Central memory CD4-positive, alpha-beta T cell (primary cell): ENCODE measurements around the gene GRAPL.
"Not testable (repeated sequence)": the region's sequence is repeated elsewhere in the genome, so short reads cannot be mapped to it uniquely, and the experiment has no call there.

Experiments
- DNase-seq: peaks from one replicate; pipeline ENCODE4 v3.0.0; 2022

GRAPL gene

DNA sequence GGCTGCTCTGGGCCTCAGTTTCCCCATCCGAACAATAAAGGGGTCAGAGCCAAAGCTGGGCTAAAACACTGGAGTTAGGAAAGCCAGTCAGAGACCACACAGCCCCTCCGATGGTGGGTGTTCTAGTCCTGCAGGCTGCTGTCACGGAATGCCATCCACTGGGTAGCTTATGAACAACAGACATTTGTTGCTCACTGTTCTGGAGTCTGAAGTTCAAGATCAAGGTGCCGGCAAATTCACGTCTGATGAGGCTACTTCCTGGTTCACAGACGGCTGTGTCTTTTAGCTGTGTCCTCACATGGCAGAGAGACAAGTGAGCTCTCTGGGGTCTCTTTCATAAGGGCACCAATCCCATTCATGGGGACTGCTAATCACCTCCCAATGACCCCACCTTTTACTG is 9.2 kb downstream of the GRAPL start:
- DNase-seq = not testable (repeated sequence)

DNA sequence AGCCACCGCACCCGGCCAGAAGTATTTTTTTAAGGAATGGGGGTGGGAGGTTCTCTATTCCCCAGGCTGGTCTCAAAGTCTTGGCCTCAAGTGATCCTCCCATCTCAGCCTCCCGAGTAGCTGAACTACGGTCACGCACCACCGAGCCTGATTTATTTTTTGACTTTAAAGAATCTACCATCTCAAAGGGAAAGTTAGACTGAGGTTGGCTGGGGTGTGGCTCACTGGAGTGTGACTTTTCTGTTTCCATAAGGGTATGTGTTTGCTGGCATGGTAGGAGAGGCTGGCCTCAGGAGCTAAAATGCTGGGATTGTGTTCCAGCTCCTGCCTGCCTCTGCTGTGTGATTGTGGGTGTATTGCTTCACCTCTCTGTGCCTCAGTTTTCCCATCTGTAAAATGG is 10.6 kb downstream of the GRAPL start:
- not testable (repeated sequence) for DNase-seq

DNA sequence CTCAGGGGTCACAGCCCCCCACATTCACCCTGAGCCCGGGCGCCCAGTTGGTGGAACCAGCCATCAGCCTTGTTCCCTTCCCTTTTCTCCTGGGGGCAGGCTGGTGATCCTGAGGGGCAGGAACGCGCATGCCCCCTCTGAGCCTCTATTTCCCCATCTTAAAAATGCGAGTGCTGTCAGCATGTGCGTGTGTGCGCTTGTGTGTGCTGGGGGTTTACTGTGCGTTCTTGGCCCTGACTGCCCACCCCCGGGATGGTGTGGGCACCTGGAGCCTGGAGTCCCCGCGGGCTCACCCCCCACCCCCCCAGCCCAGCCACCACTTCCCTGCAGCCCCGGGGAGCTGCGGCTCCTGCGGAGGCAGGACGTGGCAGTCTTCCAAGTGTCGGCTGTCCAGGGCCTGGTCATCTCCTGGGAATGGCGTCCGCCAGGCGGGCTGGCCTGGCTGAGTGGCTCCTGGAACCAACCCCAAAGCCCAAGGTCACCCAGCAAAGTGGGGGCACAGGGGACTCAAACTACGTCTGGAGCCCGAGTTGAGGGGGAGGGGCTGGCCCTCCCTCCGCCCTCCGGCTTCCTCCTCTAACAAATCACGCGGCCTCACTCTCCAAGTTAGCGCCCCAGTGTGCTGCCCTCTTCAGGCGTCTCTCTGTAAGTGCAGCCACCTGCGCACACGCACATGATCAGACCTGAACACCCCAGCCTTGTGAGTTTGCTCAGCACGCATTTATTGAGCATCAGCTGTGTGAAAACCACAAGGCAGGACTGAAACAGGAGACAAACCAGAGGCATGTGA is 14.2 kb downstream of the GRAPL start:
- not testable (repeated sequence) for DNase-seq

DNA sequence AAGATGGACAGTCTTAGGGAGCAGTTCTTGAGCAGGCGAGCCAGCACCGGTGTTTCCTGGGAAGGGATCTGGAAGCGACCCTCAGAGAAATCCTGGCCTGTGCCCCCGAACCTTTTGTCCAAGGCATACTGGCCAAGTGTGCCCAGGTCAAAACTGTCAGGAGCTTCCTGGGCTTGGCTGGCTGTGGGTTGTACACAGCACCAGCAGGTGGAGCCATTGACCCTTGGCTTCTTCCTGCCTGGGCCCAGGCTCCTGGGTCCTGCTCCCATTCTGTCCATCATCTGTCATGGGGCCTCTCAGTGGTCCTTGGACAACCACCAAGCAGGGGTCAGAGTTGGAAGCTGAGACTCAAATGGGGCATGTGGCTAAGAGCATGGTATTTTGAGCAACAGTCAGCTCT is 15.0 kb downstream of the GRAPL start:
- DNase-seq = not testable (repeated sequence)

DNA sequence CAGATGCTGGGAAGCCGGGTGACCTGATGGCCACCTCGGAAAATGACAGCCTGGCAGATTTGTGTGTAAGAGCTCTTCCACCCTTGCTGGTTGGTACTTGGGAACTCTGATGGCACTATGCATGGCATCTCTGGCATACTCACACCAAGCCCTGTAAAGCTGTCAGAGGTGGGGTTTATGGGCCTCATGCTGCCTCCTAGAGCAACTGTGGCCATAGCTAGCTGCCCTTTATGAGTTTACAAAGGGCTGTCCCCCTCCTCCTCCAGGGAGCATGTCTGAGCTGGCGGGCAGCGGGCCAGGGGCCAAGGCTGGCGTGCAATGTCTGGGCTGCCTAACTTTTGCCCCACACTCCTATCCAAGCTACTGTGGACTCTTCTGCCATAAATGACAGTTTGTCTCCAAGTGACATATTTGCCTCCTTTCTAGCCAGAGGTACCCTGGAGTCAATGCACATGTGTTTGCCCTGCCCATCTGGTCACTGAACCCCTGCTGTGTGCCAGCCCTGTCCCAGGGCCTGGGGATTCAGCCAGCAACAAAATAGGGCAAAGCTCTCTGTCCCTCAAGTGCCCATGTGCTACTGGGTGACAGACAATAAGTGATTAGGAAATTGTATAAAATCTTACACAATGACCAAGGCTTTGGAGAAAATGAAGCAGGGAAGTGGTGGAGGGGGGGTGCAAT is 15.8 kb downstream of the GRAPL start:
- not testable (repeated sequence) for DNase-seq

DNA sequence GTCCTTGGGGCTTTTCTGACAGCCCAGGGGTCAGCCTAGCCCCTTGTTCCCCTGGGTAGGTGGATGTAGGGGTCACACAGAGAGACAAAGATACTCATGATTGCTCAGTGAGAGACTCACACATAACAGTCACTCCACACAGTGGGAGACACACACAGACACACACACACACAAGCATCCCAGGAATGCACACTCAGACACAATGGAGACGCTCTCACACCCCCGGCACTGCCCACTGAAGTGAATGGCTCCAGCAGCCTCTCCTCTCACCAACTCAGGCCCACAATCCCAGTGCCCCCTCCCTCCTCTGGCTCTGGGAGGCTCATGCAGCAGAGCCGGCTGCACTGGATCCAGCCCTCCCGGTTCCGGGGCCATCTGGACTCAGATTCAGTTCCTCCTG is 17.0 kb downstream of the GRAPL start:
- DNase-seq = not testable (repeated sequence)

DNA sequence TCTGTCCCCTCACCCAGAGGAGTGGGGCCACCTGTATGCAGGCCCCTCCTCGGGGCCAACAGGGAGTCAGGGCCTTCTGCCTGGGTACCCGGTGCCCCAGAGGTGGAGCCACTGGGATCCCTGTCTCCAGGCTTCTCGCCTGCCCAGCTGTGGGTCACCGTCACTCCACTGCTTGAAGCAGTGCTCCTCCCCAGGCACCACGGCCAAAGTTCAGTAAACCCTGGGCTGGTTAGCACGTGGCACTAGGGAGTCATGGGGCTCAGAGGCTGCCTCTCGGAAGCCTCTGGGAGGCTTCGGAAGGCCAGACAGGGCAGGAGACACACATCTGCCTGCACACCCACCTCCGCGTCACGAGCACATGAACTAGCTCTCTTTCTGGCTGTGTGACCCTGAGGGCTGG is 18.1 kb downstream of the GRAPL start:
- DNase-seq = not testable (repeated sequence)

DNA sequence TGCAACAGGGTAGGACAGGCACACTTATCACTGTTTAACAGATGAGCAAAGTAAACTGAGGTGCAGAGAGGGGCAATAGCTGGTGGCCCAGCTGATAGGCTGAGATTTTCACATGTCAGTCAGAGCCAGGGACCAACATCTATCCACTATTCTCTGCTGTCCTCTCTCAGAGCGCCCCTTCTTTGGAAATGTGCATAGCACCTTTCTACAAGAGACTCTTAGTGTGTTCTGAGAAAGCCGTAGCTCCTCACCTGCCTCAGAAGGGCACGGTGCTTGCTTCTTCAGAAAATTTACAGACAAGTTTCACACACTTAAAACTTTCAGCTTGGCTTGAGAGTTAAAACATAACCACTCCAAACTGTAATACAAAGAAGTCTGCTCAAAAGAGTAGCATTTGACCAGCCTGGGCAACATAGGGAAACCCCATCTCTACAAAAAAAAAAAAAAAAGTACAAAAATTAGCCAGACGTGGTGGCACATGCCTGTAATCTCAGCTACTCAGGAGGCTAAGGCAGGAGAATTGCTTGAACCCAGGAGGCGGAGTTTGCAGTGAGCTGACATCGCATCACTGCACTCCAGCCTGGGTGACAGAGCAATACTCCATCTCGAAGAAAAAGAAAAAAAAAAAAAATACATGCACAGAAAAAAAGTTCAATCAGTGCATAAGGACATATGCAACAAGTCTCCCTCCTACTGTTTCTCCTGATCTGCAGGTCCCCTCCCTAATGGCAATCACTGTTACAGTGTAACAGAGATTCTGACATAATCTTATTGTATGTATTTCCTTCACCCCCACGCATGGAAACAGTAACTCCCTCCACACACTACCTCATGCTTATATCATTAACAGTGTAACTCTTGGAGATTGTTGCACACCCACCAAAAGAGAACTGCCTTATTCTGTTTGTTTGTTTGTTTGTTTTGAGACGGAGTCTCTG is 23.6 kb downstream of the GRAPL start:
- not testable (repeated sequence) for DNase-seq

DNA sequence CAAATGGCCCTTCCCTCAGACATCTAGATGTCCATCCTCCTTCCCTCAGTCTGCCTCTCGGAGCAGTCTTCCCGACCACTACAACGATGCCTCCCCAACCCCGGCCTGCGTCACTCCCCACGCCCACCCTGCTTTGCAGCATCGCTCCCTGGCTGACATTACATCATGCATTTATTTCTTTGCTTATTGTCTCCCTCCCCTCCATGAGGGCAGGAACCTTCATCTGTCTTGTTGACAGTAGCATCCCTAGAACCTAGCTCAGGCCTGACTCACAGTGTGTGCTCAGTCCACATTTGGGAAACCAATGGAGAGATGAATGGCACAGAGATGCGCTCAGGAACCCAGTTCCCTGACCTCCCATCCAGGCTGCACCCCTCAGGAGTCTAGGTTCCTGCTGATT is 30.2 kb downstream of the GRAPL start:
- not testable (repeated sequence) for DNase-seq

DNA sequence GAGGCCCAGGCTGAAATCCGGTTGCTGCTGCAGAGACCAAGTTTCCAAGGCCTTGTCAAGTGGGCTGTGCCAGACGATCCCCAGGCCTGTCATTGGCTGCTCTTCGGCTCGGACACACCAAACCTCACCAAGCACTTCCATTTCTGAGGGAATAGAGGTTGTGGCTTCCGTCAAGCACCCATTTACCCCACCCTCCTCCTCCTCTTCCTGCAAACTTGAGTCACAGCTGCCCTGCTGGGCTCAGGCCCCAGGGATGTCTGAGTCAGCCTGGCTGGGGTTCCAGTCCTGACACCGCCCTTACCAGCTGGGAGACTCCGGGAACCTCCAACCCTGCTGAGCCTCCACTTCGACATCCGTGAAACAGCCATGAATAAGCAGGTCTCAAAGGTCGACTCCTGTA is 31.1 kb downstream of the GRAPL start:
- DNase-seq = not testable (repeated sequence)

DNA sequence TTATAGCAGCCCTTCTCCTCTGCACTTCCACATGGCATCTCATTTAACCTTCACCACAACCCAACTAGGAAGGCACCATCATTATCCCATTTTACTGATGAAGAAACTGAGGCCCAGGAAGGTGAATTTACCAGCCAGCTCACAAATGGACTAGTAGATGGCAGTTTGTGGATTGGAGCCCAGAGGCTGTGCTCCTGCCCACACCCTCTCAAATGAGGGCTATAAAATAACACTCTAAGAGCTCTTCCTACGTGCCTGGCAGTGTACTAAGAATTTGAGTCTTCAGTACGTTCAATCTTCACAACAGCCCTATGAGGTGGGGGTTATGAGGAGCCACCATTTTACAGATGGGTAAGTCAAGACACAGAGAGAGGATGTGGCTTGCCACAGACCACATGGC is 31.5 kb downstream of the GRAPL start:
- DNase-seq = not testable (repeated sequence)

DNA sequence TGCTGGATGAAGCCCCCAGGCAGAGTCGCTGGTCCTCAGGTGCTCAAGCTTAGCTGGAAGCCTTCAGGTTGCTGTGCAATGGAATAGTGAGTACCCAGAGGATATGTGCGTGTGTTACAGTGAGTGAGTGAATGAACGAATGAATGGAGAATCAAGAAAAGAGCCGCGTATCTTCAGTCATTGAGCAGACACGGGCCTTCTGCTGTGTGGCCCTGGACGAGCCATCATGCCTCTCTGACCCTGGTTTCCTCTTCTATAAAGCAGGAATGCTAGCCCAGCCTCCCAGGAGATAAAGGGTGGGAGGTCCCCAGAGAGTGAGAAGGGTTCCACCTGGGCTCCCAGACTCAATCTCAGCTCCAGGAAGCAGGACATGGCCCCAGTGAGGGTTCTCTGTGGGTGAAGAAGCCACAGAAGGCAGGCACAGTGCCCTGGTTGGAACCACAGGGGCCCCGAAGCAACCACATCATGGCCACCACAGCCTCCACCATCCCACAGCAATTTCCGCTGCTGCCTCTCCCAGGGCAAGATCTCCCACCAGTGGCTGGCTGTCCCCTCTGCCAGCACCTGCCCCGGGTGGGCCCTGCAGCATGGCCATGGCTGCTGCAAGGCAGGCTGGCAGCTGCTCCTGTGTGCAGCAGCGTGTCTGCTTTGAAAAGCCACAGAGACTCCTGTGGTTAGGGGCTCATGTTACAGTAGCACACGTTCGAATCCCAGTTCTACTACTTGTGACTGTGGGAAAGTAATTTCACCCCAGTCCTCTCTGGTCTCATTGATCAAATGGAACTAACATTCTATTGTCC is 34.1 kb downstream of the GRAPL start:
- DNase-seq = not testable (repeated sequence)

DNA sequence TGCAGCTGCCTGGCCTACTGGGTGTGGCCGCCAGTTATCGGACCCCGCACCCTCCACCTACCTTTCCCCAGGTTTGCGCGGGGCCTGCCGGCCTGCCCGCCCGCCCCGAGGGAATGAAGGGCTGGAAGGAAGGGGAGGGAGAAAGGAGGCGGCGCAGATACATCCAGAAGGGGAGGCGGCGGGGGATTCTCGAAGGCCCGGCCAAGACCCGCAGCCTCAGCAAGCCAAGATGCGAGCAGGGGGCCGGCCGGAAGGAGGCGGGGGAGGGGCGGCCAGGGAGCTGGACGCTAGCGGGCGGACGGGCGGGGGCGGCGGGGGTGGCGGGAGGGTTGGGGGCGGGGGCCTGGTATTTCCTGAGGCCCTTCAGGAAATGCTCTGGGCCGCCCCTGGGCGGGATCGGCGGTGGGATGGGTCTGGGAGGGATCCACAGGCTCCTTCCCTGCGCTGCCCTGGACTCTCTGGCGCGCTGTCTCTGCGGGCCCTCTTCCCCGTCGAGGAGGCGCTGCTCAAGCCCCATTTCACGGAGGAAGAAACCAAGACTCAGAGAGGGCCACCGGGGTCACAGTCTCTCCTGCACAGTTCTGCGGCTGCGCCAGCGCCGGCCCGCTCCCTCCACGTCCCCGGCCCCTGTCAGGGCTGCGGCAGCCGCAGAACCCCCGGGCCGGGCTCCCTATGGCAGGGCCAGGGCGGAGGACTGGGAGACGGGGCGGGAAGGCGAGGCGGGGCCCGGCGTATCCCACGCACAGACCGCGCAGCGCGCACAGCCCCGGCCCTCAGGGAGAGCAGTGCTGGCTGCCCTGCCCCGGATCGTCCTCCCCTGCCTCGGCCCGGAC is 35.2 kb downstream of the GRAPL start:
- not testable (repeated sequence) for DNase-seq

DNA sequence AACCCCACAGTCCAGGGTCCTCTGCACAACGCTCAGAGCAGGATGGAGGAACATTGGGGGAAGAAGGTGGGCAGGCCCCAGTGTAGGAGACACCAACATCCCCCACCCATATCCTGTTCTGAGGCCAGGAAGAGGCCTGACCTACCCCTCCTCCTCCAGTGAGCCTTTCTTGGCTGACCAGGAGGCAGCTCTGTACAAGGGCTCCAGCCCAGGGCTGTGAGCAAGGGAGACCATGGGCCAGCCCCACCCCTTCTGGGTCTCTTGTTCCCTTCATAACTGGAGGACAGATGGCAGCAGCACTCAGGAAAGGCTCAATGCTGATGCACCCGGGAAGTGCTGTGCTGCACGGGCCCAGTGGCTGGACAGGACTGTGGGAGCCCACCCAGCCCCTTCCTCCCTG is 47.0 kb downstream of the GRAPL start:
- DNase-seq = not testable (repeated sequence)

DNA sequence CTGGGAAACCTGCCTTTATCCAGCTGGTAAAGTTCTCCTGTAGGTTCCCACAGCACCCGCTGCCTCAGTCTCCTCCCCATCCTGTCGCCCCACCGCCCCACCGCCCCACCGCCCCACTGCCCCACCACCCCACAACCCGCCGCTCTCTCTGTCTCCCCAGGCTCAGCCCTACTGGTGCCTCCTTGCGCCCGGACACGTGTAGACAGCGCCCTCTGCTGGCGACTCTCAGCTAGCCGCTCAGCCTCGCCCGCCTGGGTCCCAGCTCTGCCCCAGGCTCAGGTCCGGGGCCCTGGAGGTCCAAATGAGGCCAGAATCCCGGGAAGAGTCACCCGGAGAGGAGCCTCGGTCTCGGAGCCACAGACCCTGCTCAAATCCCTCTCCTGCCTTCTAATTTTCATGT is 48.0 kb downstream of the GRAPL start:
- DNase-seq = not testable (repeated sequence)

DNA sequence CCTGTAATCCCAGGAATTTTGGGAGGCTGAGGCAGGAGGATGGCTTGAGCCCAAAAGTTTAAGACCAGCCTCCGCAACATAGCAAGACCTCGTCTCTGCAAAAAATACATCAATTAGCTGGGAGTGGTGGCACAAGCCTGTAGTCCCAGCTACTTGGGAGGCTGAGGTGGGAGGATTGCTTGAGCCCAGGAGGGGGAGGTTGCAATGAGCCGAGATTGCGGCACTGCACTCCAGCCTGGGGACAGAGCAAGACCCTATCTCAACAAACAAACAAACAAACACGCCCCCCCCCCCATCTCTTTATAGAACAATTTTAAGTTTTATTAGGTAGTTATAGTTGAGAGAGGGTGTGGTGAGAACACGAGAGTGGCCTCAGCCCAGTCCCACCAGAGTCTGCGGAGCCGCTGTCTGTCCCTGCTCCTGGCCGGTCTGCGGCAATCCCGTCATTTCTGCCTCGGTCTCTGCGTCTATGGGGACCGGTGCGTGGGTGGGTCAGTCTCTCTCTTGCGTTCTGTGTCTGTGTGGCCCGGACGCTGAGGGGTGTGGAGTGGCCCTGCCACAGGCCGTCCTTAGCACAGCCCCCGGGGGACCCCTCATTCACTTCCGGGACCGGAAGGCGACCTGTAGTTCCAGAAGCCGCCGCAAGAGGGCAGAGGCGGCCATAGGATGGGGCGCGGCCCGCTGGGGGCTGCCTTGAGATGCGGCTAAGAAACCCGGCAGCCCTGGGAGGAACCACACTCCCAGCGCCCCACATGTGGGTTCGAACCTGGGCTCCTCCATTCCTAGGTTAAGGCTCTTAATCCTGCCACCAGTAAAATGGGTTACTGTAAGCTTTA is 53.9 kb downstream of the GRAPL start:
- DNase-seq = not testable (repeated sequence)

DNA sequence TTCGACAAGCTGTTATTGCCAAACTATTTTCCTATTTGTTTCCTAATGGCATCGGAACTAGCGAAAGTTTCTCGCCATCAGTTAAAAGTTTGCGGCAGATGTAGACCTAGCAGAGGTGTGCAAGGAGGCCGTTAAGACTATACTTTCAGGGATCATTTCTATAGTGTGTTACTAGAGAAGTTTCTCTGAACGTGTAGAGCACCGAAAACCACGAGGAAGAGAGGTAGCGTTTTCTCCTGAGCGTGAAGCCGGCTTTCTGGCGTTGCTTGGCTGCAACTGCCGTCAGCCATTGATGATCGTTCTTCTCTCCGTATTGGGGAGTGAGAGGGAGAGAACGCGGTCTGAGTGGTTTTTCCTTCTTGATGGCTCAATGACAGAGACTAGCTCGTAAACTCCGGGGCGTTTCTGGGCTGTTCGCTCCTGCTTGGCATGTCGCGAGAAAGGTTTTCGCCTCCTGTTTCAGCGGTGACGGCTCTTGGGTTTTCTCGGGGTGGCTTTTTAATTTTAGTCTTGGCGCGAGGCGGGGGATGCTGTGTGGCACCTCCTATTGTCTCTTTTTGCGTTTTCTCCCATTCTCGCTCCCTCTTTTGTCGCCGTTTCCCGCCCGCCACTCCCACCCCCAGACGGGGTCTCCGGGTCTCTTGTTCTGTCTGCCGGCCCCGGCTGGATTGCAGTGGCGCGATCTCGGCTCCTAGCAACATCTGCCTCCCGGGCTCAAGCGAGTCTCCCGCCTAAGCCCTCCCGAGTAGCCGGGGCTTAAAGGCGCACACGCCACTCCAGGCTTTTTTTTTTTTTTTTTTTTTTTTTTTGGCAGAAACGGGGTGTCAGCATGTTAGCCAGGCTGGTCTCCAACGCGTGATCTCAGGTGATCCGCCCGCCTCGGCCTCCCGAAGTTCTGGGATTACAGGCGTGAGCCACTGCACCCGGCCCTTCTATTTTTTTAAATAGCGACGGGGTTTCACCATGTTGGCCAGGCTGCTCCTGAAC is 60.8 kb downstream of the GRAPL start:
- peak; percentile 93 for DNase-seq

DNA sequence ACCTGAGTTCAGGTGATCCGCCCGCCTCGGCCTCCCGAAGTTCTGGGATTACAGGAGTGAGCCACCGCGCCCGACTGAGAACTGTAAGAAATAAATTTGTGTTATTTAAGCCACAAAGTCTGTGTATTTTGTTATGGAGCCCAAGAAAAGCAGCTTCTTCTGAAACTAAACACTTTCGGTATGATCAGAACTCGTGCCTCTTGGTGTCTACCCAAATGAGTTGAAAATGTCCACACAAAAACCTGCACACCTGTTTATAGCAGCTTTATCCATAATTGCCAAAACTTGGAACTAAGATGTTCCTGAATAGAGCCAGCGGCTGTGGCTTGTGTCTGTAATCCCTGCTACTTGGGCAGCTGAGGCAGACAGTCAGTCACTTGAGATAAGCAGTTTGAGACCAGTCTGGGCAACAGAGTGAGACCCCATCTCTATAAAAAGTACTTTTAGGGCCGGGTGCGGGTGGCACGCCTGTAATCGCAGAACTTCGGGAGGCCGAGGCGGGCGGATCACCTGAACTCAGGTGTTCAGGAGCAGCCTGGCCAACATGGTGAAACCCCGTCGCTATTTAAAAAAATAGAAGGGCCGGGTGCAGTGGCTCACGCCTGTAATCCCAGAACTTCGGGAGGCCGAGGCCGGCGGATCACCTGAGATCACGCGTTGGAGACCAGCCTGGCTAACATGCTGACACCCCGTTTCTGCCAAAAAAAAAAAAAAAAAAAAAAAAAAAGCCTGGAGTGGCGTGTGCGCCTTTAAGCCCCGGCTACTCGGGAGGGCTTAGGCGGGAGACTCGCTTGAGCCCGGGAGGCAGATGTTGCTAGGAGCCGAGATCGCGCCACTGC is 61.7 kb downstream of the GRAPL start:
- DNase-seq = not testable (repeated sequence)
